ENCODE data around the gene STK38. TPM values are rescaled to one million over a fixed set of nuclear protein-coding genes. Genes with fewer than 3 reads are reported as not detected.
"Not testable (repeated sequence)": the region's sequence is repeated elsewhere in the genome, so short reads cannot be mapped to it uniquely, and the experiment has no call there.

Gene STK38
- polyA plus RNA-seq, 5 donors = 35.1 to 45.0 (median 44.4) TPM

DNA sequence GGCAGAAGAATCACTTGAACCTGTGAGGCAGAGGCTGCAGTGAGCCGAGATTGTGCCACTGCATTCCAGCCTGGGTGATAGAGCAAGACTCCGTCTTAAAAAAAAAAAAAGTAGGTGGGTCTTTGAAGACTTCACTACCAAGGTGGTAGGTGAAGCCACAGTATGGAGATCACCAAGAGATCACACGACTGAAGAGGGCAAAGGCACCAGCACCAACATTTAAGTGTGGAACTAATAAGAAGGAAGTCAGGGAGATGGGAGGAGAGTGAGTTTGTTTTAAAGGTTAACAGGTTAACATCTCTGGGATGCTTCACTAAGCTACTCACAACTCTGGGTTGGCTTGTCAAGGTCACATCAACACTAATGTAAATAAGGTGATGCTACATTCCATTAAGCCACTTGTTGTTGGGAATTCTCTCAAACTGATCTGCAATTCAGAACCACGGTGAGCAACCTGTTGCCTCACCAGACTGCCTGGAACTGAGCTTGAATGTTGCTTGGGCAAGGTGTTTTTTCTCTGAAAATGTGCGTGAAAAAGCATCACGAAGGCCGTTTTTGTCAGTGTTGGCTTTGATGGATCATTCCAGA lies 55.8 kb downstream of the STK38 start:
- DNase-seq = no peak

DNA sequence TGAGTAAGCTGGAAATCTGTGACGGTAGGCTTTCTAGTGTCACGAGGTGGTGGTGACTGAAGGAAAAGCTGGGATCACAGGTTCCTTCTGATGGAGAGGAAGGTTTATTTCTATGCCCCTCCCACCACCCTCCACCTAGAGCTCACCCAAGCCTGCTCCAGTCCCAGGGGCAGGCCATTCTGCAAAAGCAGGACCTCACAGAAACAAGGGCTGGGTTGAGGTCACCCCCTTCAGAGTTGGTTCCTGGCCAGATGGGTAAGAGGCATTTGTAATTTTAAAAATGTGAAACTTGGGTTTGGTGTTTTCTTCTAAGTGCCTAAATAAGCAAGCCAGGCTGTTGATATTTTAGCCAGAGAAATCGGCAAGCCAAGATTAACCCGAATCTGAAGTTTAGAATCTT lies 57.9 kb downstream of the STK38 start:
- no peak for DNase-seq

DNA sequence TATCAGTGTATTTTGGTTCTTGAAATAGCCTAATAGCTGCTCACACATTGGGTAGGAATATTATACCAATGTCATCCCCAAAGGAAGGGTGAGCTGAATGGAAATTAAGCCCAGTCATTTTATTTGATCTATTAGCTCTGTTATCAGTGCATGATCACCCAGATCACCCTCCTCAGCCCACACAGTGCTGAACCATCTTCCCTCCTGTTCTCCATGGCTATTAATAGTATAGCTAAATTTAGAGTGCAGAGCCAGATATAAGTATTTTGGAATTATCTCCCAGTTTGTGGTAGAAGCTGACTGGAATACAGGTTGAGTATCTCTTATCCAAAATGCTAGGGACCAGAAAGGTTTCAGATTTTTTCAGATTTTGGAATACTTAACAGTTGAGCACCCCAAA lies 59.1 kb downstream of the STK38 start:
- no peak for DNase-seq

DNA sequence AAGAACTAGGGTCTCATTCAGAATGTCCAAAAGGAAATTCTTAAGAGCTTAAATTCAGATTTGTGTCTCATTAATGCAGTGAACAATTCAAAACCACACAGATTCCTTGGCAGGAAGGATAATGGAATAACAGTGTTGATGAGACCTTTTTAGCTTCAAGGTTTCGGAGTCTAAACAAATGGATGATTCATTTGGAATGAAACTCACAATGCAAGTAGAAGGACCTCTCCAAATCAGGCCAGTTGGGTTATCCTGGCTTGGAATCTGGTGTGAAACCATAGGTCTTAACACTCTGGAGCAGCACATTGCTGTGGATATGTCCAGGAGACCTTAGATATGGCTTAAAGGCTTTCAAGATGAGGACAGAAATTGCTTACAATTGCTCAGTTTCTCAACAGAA lies 59.6 kb downstream of the STK38 start:
- no peak for DNase-seq

DNA sequence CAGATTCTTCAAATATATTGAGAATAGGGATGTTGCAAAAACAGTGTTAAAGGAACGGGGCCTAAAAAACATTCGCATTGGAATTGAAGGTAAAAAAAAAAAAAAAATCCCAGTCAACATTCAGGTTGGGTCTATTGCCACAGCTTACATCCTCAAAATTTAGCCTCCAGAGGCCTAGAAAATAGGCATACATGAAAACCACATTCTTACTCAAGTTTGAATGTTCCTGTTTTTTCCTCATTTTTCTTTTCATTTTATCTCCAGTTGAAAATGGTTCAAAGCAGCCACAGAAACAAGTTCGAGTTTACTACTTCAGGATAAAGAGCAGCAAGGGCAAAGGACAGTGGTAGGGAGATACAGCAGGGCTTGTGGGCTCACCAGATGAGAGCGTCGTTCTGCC lies 62.5 kb downstream of the STK38 start:
- DNase-seq = no peak

DNA sequence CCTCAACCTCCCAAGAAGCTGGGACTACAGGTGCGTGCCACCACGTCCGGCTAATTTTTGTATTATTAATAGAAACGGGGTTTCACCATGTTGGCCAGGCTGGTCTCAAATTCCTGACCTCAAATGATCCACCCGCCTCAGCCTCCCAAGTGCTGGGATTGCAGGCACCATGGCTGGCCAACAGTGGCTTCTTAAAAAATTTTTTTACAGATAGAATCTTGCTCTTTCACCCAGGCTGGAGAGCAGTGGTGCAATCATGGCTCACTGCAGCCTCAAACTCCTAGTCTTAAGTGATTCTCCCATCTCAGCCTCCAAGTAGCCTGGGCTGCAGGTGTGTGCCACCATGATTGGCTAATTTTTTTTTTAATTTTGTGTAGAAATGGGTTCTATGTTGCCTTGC lies 64.0 kb downstream of the STK38 start:
- DNase-seq = not testable (repeated sequence)

DNA sequence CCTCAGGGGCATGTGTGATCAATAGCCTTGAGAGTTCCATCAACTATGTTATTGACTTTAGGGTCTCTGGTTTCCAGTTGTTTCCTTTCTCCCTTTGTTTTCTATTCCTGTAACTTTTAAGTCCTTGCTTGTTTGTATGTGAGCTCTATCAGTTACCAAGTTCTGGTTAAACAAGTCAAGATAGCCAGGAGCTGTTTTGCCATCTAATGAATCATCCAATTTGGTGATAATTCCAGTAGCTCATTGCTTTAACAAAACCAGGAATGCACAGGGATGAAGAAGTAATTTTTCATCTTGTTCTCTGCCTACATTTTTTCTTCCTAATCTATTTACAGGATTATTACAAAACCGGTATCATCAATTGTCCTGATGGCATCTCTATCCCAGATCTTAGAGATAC lies 68.0 kb downstream of the STK38 start:
- no peak for DNase-seq

DNA sequence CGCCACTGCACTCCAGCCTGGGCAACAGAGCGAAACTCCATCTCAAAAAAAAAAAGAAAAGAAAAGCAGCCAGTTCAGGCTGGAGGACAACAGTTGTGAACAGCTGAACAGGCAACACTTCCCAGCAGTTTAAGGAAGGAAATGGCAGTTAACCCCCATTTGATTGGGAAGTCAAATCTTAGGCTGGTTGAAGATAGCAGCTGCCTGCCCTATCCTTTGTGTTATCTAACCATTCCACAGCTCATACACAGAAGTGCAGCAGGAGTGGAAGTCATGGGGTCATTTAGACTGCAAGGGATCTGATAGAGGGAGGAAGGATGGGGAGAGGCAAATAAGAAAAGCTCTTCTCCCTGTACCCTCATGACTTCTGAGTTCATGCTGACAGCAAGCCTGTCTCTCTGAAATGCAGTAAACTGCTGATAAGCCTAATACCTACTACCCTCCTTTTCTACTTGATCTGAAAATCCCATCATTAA lies 69.2 kb downstream of the STK38 start:
- DNase-seq = no peak

DNA sequence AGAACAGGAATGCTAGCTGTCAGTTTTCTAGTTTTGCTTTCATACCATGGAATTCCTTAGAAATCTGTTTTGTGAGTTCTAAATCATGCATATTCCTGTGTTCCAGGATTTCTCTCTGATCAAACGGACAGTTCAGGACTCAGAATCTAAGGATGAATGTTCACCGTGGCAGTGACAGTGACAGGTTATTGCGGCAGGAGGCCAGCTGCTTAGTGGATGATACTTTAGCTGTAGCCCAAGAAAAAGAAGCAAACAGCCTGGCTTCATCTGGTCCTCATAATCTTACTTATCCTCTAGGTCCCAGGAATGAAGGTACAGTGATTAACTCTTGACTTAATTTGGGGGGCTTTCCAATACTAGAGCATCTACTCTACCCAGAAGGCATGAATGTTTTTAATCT lies 77.3 kb downstream of the STK38 start:
- DNase-seq = no peak

DNA sequence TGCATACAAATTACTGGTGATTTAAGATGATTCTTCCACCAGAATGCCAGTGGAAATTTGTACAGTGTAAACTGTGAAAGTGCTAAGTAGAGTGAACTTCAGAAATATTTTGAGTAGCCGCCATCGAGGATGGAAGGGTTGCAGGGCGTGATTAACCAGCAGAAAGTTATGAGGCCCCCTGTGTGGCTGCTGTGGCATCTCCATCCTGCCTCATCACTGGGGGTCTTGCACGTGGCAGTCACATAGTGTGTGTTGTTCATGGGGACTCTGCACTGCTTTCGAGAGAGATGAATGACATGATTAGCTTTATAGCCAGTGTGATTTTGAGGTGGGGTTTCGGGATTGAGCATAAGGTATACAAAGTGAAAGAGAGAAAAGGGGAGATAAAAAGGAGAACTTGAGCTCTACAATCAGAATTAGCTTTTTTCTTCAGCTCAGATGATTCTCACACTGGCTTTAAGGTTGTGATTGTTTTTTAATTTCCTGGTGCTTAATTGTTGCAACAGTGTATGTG lies 78.1 kb downstream of the STK38 start:
- no peak for DNase-seq

DNA sequence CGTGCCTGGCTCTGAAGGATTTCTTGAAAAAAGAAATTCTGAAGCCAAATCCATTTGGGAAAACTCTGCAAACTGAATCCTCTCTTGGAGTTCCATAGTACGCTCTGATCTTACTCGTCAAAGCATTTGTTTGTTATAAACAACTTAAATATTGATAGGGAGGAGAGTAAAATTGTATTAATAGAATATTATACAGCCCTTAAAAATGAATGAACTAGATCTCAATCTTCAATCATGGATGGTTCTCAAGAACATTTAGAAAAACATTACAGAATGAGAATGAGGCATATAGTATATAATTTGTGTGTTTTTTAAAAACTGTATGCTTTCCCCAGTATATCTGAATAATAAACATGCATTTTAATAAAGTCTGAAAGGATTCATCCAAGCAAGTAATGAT lies 79.7 kb downstream of the STK38 start:
- no peak for DNase-seq

- DNase-seq = no peak
These were observed 83.0 kb downstream of the STK38 start for GRCh38 chr6:36464233-36464632.

DNA sequence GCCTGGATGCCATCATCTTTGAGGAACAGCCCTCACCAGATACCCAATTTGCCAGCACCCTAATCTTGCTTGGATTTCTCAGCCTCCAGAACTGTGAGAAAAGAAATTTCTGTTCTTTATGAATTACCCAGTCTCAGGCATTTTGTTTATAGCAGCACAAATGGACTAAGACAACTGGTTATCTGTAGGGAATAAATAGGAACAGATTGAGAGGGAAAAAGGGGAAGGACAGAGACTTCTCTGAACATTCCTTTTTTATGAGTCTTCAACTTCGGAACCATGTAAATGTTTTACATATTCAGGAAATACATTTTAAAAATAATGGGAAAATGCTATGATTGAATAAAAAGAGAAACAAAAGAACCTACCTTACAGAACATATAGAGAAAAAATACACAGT lies 83.6 kb downstream of the STK38 start:
- no peak for DNase-seq

GRCh38 chr6:36461646-36462045 lies 85.6 kb downstream of the STK38 start:
- DNase-seq = no peak

- no peak for DNase-seq
These were observed 86.4 kb downstream of the STK38 start for GRCh38 chr6:36460916-36461315.

DNA sequence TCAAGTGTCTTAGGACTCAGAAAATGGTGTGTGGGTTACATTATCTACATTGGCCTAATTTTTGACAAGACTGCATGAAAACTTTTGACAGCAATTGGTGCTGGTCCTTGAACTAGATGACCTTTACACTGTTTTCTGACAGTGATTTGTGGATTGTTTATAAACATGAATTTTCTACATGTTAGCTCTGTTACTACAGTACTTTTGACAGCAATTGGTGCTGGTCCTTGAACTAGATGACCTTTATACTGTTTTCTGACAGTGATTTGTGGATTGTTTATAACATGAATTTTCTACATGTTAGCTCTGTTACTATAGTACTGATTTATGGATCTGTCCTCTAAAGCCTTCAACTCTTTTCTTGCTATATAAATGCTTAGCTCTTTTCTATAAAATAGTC lies 87.8 kb downstream of the STK38 start:
- no peak for DNase-seq

DNA sequence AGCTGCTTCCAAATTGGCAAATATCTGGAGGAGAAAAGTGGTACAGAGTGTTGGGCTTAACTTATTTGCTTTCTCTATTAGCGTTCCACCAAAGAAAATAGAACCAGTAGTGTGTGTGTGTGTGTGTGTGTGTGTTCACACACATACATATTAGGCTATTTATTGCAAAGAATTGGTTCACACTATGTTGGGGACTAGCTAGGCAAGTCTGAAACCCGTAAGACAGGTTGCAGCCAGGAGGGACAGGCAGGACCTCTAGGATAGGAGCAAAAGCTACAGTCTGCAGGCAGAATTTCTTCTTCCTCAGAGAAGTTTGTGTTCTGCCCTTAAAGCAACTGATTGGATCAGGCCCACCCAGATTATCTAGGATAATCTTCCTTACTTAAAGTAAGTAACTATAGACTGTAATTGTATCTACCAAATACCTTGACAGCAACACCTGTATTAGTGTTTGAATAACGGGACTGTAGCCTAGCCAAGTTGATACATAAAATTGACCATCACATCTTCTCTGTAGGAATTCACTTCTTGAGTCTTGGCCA lies 91.7 kb downstream of the STK38 start:
- peak in 1 of 2 donors; percentile 3 for DNase-seq

- DNase-seq = not testable (repeated sequence)
These were observed 94.4 kb downstream of the STK38 start for GRCh38 chr6:36452897-36453296.

DNA sequence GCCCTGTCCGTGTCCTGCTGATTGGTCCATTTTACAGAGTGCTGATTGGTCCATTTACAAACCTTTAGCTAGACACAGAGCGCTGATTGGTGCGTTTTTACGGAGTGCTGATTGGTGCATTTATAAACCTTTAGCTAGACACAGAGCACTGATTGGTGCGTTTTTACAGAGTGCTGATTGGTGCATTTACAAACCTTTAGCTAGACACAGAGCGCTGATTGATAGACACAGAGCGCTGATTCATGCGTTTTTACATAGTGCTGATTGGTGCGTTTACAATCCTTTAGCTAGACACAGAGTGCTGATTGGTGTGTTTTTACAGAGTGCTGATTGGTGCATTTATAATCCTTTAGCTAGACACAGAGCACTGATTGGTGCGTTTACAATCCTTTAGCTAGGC lies 98.1 kb downstream of the STK38 start:
- DNase-seq = not testable (repeated sequence)

GRCh38 chr6:36445621-36446020 lies 101.7 kb downstream of the STK38 start:
- DNase-seq = no peak

- peak in 1 of 2 donors; percentile 41 for DNase-seq
These were observed 102.8 kb downstream of the STK38 start for GRCh38 chr6:36444470-36444869.
